Spleen (tissue), 7 donors: ENCODE data around the gene EYS.

Experiments
- POLR2A ChIP-seq, 3 donors: fragments of 450-650 bp; IDR thresholded peaks; one replicate each; pipeline ENCODE4 v1.5.1; 2017; ENCODE audit warnings: antibody characterized with exemption in 3 of 3, mild to moderate bottlenecking in 1 of 3
- TF ChIP-seq, protein P1 (sequence below), 11 experiments: fragments of 200-600 bp in 7 of 11; fragments of 450-650 bp in 4 of 11; sonication (generic) in 4 of 11; IDR thresholded peaks in 8 of 11; conservative IDR thresholded peaks in 3 of 11; 1 replicate in 7 of 11; 2 replicates in 4 of 11; pipeline versions ENCODE4 v1.4.0 to v1.8.0; 2016 to 2021; ENCODE audit warnings: antibody characterized with exemption in 11 of 11, inconsistent platforms in 4 of 11, mild to moderate bottlenecking in 1 of 11
- donor health status: DM: no; HTN: no; CAD: no; lungs with moderate emphysema.
- donor health status: DM: no; HTN: no; CAD: no.
- donor health status: DM: no; HTN: no; CAD: no.

DNA sequence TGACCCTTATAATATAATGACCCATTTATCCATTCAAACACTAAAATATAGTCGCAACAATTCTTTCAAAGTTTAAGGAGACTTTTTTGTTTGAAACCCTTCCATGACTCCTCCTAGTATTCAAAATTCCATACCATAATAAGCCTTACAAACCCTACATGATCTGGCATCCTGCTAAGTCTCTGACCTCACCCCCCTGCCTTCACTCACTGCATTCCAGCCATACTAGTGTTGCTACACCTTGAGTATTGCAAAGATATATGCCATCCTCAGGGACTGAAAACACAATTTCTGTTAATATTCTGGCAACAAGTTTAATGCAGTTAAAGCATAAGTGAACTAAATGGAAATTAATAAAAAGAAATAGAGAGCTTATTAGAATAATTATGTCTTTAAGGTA is 168.4 kb downstream of the EYS start:
- TF ChIP-seq POLR2A (IDR thresholded peaks at IDR 0.05) = no peak
- TF ChIP-seq, protein P1, sequence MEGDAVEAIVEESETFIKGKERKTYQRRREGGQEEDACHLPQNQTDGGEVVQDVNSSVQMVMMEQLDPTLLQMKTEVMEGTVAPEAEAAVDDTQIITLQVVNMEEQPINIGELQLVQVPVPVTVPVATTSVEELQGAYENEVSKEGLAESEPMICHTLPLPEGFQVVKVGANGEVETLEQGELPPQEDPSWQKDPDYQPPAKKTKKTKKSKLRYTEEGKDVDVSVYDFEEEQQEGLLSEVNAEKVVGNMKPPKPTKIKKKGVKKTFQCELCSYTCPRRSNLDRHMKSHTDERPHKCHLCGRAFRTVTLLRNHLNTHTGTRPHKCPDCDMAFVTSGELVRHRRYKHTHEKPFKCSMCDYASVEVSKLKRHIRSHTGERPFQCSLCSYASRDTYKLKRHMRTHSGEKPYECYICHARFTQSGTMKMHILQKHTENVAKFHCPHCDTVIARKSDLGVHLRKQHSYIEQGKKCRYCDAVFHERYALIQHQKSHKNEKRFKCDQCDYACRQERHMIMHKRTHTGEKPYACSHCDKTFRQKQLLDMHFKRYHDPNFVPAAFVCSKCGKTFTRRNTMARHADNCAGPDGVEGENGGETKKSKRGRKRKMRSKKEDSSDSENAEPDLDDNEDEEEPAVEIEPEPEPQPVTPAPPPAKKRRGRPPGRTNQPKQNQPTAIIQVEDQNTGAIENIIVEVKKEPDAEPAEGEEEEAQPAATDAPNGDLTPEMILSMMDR (IDR thresholded peaks at IDR 0.05 in 8 of 11, conservative IDR thresholded peaks at IDR 0.05 in 3 of 11) = no peak
